Cortex of kidney (tissue), 1 donor: ENCODE results near the gene TK2.
"Not testable (repeated sequence)": the region's sequence is repeated elsewhere in the genome, so short reads cannot be mapped to it uniquely, and the experiment has no call there.

ENCODE experiments used
- DNase-seq: peaks from one replicate; lab custom pipeline; 2025; lab: John Stamatoyannopoulos, UW

The TK2 gene

DNA sequence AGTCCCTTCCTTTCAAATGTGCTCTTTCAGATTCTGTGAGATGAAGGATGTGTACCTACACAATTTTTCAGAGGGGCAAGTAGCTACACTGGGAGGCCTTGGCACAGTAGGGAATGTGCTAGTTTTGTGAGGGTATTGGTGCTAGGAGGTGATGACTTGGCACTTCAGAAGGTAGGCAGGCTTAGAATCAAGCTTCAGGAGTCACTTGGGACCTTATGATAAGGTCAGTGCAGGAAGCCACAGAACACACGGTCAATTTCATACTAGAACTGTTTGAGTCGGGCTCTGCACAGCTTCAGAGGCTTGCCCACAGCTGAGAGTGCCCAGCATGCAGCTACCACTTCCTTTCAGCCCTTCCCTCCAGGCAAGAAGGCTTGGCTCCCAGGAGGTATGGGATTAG lies 22.4 kb upstream of the TK2 start:
- no peak for DNase-seq

DNA sequence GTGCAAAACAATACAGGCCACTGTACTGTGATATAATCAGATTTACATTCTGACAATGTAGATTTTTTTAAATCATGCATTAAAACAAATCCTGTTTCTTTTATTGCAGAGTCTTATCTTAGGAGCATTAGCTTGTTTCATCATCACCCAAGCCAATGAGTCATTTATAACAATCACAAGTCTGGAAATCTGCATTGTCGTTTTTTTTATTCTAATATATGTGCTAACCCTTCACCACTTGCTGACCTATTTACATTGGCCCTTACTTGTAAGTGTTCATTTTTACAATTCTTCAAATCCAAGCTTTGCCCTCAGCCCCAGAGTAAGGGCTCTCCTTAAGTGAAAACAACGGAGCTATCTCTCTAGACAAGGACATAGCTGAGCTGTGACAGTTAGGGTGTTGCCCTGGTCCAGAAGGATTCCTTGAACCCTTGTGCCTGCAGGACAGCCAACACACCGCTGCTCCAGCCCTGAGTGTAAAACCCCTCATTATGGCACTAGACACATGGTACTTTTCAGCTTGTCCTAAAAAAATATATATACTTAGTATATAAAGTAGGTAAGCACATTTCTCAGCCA lies 20.0 kb upstream of the TK2 start:
- no peak for DNase-seq

DNA sequence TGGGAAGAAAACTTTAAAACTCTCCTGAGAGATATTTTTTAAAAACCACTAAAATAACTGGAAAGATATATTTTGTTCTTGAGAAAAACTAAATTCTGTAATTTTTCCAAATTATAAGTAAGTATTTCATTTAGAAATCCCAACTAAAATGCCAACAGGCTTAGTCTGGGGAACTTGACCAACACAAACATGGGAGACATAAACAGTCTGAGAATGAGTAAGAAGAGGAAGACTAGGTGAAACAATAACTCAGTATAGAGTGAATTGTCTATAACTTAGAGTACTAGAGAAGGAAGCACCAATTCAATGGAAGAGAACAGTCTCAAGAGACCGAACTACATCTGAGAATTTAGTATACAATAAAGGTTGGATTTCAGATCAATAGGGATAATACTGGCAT lies 19.2 kb upstream of the TK2 start:
- no peak for DNase-seq

DNA sequence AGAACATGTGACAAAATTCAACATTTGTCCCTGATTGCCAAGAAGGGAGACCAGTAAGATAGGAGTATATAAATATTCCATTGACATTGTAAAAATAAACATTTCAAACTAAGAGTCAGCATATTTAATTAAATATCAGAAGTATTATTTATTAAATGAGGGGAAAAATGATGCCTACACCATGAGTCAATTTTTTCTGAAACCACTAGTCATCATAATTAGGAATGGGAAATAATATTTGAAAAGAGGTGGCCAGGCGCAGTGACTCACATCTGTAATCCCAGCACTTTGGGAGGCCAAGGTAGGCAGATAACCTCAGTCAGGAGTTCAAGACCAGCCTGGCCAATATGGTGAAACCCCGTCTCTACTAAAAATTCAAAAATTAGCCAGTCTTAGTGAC lies 18.4 kb upstream of the TK2 start:
- DNase-seq = no peak

DNA sequence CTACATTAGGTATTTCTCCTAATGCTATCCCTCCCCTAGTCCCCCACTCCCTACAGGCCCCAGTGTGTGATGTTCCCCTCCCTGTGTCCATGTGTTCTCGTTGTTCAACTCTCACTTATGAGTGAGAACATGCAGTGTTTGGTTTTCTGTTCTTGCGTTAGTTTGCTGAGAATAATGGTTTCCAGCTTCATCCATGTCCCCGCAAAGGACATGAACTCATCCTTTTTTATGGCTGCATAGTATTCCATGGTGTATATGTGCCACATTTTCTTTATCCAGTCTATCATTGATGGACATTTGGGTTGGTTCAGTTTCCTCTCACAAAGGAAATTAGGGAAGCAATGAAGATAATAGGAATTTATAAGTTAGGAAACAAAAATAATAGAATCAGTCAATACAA lies 17.3 kb upstream of the TK2 start:
- DNase-seq = not testable (repeated sequence)

DNA sequence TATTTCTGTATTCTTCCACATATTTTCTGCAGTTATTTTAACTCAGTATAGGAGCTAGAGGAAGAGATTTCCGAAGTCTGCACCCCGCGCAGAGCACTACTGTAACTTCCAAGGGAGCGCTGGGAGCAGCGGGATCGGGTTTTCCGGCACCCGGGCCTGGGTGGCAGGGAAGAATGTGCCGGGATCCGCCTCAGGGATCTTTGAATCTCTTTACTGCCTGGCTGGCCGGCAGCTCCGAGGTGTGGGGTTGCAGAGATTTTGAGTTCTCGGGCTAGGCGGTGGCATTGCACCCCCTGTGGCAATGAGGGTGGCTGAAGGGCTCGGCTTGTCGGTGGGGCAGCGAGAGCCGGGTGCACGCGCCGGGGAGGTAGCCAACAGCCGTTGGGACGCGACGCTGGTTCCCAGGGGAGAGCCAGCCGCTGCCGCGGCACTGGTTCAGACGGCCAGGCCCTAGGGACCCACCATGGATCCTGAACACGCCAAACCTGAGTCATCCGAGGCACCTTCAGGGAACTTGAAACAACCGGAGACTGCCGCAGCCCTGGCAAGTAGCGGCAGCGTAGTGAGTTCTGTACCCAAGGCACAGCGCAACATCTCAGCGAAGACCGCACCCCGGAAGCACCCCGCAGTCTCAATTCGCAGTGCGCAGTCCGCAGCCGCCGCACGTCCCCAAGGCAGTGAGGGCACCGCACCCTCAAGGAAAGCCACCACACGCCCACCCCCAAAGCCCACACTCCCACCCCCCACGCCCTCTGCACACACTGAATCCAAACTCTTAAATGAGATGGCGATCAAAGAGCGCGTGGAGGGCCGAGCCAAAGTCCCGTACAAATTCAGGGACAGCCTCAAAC lies 16.4 kb upstream of the TK2 start, which contains the start of gene CMTM1:
TSS of gene CMTM1 (plus strand) at position 389 of the 851 bp plus-strand sequence. CDS start at position 464, 75 bp downstream.
- no peak for DNase-seq

DNA sequence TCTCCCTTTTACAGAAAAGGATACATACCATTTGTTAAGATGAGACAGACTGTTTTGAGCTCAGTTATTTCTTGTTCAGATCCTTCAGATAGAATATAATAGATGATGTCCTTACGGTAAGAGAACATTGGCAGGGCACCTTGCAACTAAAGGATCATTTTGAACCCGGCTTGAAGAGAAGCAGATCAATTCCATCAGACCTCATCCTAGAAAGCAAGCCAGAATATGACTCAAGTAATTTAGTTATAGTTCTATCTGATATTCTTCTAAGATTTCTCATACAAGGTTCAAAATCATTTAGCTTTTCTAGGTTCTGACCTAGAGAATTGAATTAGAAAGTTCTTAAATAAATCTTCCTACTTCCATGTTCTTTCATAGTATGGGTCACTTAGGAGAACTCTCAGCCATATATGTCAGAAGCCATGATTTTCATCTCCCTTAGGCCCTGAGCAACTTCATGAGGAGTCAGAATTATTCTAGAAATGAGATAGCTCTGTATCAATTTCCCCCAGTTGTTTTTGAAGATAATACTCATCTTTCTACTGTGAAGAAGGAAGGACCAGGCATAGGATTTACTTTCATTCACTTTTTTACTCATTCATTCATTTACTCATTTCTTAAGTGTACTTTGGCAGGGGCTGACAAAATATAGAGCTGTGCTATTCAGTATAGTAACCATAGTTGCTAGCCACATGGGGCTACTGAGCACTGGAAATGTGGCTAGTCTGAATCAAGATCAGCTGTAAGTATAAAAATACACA lies 13.8 kb upstream of the TK2 start:
- no peak for DNase-seq

DNA sequence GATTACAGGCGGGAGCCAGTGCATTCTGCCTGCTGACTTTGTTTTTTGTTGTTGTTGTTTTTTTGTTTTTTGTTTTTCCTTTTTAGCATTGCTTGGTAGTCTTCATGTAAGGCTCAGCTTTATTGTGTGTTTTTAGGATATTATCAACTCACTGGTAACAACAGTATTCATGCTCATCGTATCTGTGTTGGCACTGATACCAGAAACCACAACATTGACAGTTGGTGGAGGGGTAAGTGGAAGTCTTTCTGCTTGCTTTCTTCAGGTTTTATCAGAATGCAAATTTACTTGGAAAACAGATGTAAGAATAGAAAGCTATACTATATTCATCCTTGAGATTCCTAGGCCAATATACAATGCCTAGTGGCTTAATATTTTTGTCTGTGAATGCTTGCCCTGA lies 13.1 kb upstream of the TK2 start:
- DNase-seq = no peak

DNA sequence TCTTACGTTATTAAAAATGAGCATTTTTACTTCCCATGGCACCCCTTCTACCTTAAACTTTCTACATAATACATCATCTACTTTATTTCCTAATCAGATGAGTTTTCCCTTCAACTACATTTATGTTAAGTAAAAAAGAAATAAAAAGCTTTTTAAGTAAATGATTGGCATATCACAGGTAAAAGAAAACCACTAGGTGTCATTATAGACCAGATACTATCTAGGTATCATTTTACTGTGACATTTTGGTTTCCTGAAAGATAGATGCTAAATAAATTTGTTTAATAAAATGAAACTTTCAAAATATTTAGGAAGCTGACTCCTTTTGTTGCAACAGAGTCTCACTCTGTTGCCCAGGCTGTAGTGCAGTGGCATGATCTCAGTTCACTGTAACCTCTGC lies 12.5 kb upstream of the TK2 start:
- no peak for DNase-seq

DNA sequence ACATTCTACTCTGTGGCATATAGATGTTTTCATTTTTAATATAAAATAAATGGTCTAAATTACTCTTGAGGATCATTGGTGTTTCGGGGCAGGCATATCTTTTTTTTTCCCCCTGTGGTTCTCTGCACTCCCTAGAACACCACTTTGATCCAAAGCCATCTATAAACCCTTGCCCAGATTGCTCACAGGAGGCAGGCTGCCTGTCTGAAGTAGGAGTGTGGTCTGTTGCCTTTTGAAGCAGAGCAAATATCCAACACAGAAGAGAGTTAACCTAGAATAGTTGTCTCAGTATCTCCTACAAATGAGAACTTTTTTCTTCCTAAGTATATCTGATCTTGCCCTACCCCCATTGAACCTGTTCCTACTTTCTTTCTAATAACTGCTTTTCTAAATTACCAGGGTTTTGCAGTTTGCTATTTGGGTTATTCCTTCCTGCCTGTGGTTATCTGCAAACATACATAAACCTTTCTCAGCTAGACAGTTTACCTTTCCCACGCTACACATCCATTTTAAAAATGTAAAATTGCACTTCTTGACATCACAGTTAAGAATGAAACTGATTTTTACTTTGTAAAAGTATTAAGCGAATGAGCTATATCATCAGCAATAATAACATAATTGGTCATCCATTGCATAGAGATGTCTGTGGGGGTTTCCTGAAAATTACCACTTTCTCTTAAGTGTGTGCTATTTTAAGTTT lies 11.6 kb upstream of the TK2 start:
- DNase-seq = no peak

DNA sequence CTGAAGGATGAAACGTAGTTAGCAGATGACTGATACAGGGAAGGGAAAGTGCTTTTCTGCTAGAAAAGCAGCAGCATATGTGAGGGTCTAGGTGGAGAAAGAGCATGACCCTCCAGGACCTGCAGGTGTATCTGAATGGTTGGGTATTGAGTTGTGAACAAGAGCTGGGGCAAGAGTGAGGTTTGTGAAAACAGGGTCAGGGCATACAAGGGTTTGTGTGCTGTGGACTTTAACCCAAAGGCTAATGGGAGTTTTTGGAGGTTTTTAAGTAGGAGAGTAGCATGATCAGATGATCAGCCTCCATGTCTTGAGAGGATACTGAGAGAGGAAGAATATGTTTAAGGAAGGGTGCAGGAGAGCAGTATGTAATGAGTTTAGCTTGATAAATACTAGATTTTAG lies 10.2 kb upstream of the TK2 start:
- no peak for DNase-seq

DNA sequence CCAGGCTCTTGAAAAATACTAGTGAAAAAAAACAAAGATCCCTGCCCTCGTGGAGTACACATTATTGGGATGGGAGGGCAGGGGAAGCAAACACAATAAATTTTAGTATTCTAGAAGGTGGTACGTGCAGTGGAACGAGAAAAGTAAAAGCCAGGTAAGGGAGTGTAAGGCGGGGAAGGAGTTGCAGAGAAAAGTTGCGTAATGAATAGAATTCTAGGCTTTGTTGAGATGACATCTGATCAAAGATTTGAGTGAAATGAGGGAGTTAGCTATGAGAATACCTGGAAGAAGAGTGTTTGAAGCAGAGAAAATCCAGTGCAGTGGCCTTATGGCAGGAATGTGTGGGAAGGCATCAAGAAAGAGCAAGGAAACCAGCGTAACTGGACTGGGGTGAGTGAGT lies 4.6 kb upstream of the TK2 start:
- no peak for DNase-seq

DNA sequence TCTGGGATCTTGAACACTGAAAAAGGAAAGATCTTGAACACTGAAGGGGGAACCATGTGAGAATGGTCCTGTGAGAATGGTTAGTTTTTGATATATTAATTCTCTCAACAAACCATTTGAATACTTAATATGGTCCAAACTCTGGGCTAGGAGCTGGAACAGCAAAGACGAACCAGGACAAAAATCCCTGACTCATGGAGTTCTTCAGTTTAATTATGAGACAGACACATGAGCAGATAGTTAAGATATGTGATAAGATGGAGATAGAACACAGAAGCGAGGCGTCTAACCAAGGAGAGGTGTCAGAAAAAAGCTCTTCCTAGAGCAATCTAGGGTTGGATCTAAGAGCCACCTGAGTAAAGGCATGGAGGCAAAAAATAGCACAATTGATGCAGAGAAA lies 4.1 kb upstream of the TK2 start:
- no peak for DNase-seq

DNA sequence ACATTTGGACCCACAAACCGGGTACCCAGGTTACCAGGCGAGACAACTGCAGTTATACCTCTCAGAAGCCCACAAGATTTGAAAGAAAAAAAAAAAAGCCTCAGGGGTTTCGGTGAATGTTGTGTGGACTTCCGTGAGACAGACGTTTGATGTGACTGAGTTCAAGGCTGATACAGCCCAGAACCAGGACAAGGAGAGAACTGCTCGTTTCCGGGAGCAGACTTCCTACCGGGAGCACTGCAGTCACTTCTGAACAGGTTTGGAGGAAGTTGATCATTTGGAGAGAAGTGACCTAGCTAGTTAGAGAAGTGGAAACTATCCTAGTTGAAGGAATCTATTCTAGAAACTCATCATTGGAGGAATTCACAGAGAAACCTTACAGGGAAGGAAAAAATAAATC lies 3.3 kb upstream of the TK2 start:
- no peak for DNase-seq

DNA sequence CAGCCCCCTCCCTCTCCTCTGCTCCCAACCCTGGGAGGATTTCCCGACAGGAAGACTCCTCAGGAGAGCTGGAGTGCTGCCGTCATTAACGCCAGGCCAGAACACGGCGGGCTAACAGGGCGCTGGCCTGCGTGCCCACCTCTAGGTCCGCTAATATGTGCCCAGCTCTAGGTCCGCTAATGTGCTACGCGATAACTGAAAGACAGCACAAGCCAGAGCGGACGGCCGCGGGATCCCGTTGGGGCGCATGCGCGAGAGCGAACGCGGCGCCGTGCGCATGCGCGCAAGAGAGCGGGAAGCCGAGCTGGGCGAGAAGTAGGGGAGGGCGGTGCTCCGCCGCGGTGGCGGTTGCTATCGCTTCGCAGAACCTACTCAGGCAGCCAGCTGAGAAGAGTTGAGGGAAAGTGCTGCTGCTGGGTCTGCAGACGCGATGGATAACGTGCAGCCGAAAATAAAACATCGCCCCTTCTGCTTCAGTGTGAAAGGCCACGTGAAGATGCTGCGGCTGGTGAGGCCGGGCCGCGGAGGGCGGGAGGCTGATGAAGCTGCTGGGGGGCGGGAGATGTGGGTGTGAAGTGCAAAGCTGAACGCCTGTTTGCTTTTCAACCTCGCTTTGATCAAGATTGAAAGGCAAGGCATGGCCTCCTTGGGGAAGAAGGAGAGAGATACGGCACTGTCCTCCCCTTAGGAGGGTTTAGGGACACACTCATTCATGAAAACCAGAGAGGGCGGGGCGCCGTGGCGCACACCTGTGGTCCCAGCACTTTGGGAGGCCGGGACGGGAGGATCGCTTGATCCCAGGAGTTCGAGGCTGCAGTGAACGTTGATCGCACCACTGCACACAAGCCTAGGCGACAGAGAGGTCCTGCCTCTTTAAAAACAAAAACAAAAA lies 2.6 kb upstream of the TK2 start, which contains the start of gene CKLF:
TSS of gene CKLF (plus strand) at position 291 of the 892 bp plus-strand sequence. CDS start at position 431, 140 bp downstream.
- no peak for DNase-seq

DNA sequence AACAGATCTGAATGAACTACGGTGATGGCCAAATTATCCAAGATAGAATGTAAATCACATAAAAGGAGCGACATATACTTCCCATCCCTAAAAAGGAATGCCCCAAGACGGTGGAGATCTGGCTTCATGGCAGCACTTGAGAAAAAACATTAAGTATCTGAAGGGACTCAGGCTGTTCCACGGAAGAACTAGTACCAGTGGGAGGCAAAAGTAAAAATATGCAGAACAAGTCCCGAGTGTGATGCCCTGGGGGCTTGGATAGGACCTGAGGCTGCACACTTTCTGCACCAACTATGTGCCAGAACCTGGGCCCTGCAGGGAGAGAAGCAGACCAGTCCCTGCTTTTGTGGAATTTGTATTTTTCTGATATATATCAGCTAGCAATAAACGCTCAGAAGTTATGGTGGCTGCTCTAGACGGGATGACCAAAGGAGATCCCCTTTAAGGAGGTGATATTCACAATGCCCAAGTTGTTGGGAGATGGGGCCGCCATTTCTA lies 1.9 kb upstream of the TK2 start:
- no peak for DNase-seq

DNA sequence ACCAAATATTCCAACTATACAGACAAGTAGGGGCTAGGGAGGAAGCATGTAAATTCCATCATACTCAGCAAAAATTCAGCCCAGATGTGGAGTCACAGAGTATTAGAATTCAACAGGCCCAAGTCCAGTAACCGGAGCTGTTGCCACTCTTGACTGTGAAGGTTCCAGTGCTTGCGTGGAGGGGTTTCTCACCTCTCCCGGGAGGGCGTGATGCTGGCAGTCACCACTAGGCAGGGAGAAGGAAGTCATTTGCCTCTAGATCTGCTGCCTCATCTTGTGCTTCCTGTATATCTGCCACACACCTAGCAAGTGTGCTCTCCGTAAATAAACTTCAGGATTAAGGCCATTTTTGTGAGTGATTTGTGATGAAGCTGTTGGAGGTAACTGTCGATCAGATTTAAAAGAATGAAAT lies 1.4 kb upstream of the TK2 start:
- no peak for DNase-seq

DNA sequence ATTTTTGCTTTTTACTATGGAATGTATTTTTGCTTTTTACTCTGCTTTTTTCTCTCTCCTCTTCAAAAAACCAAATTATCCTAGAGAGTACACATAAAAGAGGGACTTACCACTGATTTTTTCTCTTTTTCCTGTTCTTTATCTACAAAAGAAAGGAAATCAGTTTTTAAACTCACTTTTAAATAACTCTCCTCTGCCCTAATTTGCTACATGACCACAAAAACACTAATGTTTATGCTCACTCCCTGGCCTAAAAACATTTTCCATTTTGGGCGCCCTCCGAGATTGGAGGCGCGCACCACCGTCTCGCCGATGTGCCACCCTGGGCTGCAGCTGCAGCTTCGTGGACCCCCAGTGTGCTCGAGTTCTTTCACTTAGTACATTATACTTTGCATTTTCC lies 1.1 kb downstream of the TK2 start:
- DNase-seq = no peak

DNA sequence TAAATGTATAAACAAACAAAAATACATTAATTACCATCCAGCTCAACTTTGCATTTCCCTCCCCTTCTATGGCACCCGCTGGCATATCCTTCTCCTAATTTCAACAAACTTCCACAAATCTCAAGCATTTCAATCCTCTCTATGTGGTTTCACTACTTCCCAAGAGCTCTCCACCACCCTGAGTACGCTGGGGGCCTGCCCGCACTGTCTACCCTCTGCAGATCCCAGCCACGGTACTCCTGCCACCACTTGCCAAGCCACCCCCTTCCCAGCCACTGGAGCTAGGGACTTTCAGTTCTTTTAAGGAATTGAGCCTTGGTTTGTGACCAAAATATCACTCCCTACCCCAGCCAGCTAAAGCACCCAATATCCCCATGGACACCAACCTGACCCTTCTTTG lies 1.9 kb downstream of the TK2 start:
- no peak for DNase-seq

DNA sequence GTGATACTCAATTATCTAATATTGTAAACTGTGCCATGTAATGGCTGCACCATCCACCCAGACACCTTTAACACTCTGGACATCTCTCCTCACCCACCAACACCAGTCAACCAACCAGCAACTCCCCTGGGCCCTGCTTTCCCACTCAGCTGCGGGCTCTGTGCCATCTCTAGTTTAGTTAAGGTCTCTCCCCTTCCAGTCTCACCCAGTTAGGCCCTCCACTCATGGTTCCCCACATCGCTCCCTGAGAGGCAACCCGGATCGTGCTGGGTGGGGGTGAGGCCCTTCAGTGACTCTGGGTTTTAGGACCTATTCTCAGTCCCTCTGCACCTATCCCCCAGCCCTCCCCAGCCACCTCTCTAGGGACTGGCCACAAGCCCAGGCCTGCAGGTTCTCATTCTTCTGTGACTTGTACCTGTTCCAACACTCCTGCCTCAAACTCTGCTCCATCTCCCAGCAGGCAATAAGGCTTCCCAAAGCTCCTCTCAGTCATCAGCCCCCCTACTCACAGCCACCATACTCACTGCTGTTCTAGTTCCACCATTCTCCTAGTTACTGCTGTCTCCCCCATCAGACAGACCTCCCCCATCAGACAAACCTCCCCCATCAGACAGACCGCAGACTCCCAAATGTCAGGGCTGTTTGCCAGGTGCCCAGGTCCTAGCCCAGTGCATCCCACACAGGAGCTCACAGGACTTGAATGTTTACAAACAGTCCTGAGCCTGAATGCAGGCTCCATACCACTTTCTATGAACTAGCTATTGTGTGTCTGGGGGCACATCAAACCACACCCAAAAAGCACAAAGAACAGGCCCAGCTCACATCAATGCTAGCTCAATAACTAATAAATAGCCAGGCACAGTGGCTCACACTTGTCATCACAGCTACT lies 2.6 kb downstream of the TK2 start:
- no peak for DNase-seq
